ENCODE data around the gene LHX1. TPM values are rescaled to one million over a fixed set of nuclear protein-coding genes. Genes with fewer than 3 reads are reported as not detected.
A peak's percentile ranks its signal among the peaks of the same experiment; 100 is the strongest.

The LHX1 gene
- polyA plus RNA-seq, 1 of the 3 experiments (the other 2 are of a cell fraction), result not detected

- TF ChIP-seq RCOR1 (IDR thresholded peaks at IDR 0.05; ENCODE audit: low read length) (no peak), GABPA (IDR thresholded peaks at IDR 0.05; ENCODE audit: low read depth) (no peak), GATA2 (CRISPR knock-in tag; IDR thresholded peaks at IDR 0.05) (no peak), FOXJ3 (CRISPR knock-in tag; IDR thresholded peaks at IDR 0.05) (no peak), USF2 (IDR thresholded peaks at IDR 0.05; ENCODE audit: borderline replicate concordance, low read depth, low read length) (no peak)
Measured at GRCh38 chr17:36888236-36888951, 48.9 kb upstream of the LHX1 start (continued).

GRCh38 chr17:36889770-36890349 lies 47.4 kb upstream of the LHX1 start:
- whole genome bisulfite sequencing (ENCODE audit: low lambda C conversion rate), result 36% methylated on average over 8 of the region's 8 CpGs
- POLR2A ChIA-PET, result no interaction called here

More at GRCh38 chr17:36889770-36890349, 47.4 kb upstream of the LHX1 start:
- CTCF ChIA-PET, result interaction anchor here (0.9 to 1.2 kb wide), 2 partner anchors 17 to 19 kb away, joined by 3 read pairs; no protein-coding TSS in a partner anchor
- TF ChIP-seq GATA2 (CRISPR knock-in tag; IDR thresholded peaks at IDR 0.05), result peak; percentile 69
- TF ChIP-seq ZBTB33 (IDR thresholded peaks at IDR 0.05; ENCODE audit: borderline replicate concordance, low read depth), result no peak
- 0 out of 2 replicates have a peak, but pooled peaks have one; percentile 8 for TF ChIP-seq RCOR1 (IDR thresholded peaks at IDR 0.05; ENCODE audit: low read length)
- Histone ChIP-seq H3K9ac (no peak overlapping the region), H3K27ac (ENCODE audit: low read depth in 2 of 2, low read length in 1 of 2) (peak overlapping the region in 1 of 2 experiments; percentile 34; a peak in 1 of 4 replicates), H3K9me3 (no peaks in the 10 kb centered on the region), H3K27me3 (ENCODE audit: insufficient read depth) (no peaks in the 10 kb centered on the region; the same call in none of the 2 replicates), H3F3A (replicated peaks; ENCODE audit: insufficient read depth) (no peaks in the 10 kb centered on the region), H3K36me3 (replicated peaks in 1 of 2; ENCODE audit: control insufficient read depth in 1 of 2, insufficient read depth in 2 of 2, low read length in 1 of 2) (no peaks in the 10 kb centered on the region), H2AFZ (ENCODE audit: low read depth) (no peak overlapping the region), H3K9me2 (no peaks in the 10 kb centered on the region), H3K4me1 (ENCODE audit: control insufficient read depth in 1 of 2, insufficient read depth in 2 of 2, low read depth in 1 of 2, low read length in 1 of 2) (peaks cover 0 to 18% of the 10 kb centered on the region in 2 experiments; a peak in 2 of 4 replicates), H4K20me1 (ENCODE audit: insufficient read depth) (no peaks in the 10 kb centered on the region), H3K4me2 (no peak overlapping the region), H3K79me2 (ENCODE audit: insufficient read depth) (no peaks in the 10 kb centered on the region), H3K4me3 (ENCODE audit: low read depth in 2 of 2, low read length in 1 of 2) (no peak overlapping the region)
- peak; percentile 56 for DNase-seq
